A549 (cell line): ENCODE data around the gene ACYP2.

Source experiments
- EHMT2 ChIP-seq: fragments of 200-600 bp; sonication (generic); IDR thresholded peaks from 2 replicates; pipeline ENCODE4 v1.6.1; 2016; ENCODE audit warnings: antibody characterized with exemption, low read depth, mild to moderate bottlenecking, moderate library complexity
- EP300 ChIP-seq, 2 experiments: fragments of >200 bp; sonication (Bioruptor Twin); formaldehyde crosslinking; IDR thresholded peaks; 2 replicates in 1 of 2; 3 replicates in 1 of 2; pipeline ENCODE4 v1.6.1; 2016 to 2017
- GATA3 ChIP-seq: IDR thresholded peaks from 2 replicates; pipeline ENCODE4 v1.6.1; 2012; ENCODE audit warnings: borderline replicate concordance
- MYC ChIP-seq: IDR thresholded peaks from 2 replicates; pipeline ENCODE4 v1.6.1; 2012; ENCODE audit warnings: mild to moderate bottlenecking, inconsistent platforms, low read length, improper control_type of control experiment, borderline replicate concordance
- POLR2A ChIP-seq: IDR thresholded peaks from 2 replicates; pipeline ENCODE4 v1.6.1; 2012; ENCODE audit warnings: mild to moderate bottlenecking, low read length
- RAD21 ChIP-seq, 2 experiments: fragments of >200 bp in 1 of 2; sonication (Bioruptor Twin) in 1 of 2; formaldehyde crosslinking in 1 of 2; IDR thresholded peaks in 1 of 2; conservative IDR thresholded peaks in 1 of 2; 2 replicates in 1 of 2; 3 replicates in 1 of 2; pipeline ENCODE4 v1.6.1; 2012 to 2018; ENCODE audit warnings: inconsistent platforms in 1 of 2
- RARB ChIP-seq: fragments of 250-450 bp; sonication (Bioruptor Pico); IDR thresholded peaks from 2 replicates; pipeline ENCODE4 v1.8.0; 2021; ENCODE audit warnings: mild to moderate bottlenecking, moderate library complexity
- RCOR1 ChIP-seq: fragments of 150-350 bp; IDR thresholded peaks from 2 replicates; pipeline ENCODE4 v1.6.1; 2014; ENCODE audit warnings: antibody characterized with exemption, low read length, low read depth
- ZC3H11A ChIP-seq: fragments of 450-650 bp; IDR thresholded peaks from 2 replicates; pipeline ENCODE4 v1.6.1; 2014; ENCODE audit warnings: antibody characterized with exemption, mild to moderate bottlenecking
- TF ChIP-seq, protein P1 (sequence below): fragments of >200 bp; sonication (Bioruptor Twin); formaldehyde crosslinking; IDR thresholded peaks from 3 replicates; pipeline ENCODE4 v1.5.1; 2016
- TF ChIP-seq, protein P2 (sequence below): fragments of 200-600 bp; sonication (generic); IDR thresholded peaks from 2 replicates; pipeline ENCODE4 v1.6.1; 2016; ENCODE audit warnings: antibody characterized with exemption, mild to moderate bottlenecking, moderate library complexity

DNA sequence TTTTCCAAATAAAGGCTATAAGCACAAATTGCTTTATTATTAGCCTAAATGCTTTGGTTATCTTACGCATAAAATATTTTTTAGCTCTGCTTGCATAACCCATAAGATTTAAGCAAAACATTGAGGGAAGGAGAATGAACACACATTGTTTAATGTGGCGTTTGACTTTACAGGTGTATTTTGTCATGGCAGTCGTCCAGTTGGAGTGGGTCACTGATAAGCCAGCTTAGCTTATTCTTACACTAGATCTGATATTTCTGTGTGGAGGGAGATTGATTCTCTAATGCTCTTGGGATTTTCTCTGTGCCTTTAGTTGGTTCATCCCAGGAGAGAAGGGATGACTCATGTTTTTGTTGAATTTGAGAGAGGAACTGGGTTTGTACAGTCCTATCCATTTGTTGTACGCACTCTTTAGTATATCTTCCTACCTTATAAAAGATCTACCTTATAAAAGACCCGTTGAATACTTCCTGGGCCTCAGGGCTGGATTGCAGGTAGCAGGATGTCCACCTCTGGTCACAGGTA, 47.5 kb upstream of the ACYP2 start:
- TF ChIP-seq EHMT2 (no peak), RCOR1 (no peak), MYC (no peak), RARB (no peak), POLR2A (no peak), GATA3 (no peak), ZC3H11A (no peak), RAD21 (conservative IDR thresholded peaks at IDR 0.05 in 1 of 2, IDR thresholded peaks at IDR 0.05 in 1 of 2) (no peak), EP300 (IDR thresholded peaks at IDR 0.05) (no peak)
- TF ChIP-seq, protein P1, sequence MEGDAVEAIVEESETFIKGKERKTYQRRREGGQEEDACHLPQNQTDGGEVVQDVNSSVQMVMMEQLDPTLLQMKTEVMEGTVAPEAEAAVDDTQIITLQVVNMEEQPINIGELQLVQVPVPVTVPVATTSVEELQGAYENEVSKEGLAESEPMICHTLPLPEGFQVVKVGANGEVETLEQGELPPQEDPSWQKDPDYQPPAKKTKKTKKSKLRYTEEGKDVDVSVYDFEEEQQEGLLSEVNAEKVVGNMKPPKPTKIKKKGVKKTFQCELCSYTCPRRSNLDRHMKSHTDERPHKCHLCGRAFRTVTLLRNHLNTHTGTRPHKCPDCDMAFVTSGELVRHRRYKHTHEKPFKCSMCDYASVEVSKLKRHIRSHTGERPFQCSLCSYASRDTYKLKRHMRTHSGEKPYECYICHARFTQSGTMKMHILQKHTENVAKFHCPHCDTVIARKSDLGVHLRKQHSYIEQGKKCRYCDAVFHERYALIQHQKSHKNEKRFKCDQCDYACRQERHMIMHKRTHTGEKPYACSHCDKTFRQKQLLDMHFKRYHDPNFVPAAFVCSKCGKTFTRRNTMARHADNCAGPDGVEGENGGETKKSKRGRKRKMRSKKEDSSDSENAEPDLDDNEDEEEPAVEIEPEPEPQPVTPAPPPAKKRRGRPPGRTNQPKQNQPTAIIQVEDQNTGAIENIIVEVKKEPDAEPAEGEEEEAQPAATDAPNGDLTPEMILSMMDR: no peak
- TF ChIP-seq, protein P2, sequence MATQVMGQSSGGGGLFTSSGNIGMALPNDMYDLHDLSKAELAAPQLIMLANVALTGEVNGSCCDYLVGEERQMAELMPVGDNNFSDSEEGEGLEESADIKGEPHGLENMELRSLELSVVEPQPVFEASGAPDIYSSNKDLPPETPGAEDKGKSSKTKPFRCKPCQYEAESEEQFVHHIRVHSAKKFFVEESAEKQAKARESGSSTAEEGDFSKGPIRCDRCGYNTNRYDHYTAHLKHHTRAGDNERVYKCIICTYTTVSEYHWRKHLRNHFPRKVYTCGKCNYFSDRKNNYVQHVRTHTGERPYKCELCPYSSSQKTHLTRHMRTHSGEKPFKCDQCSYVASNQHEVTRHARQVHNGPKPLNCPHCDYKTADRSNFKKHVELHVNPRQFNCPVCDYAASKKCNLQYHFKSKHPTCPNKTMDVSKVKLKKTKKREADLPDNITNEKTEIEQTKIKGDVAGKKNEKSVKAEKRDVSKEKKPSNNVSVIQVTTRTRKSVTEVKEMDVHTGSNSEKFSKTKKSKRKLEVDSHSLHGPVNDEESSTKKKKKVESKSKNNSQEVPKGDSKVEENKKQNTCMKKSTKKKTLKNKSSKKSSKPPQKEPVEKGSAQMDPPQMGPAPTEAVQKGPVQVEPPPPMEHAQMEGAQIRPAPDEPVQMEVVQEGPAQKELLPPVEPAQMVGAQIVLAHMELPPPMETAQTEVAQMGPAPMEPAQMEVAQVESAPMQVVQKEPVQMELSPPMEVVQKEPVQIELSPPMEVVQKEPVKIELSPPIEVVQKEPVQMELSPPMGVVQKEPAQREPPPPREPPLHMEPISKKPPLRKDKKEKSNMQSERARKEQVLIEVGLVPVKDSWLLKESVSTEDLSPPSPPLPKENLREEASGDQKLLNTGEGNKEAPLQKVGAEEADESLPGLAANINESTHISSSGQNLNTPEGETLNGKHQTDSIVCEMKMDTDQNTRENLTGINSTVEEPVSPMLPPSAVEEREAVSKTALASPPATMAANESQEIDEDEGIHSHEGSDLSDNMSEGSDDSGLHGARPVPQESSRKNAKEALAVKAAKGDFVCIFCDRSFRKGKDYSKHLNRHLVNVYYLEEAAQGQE: no peak
